ENCODE data around the gene LXN.

The LXN gene

GRCh38 chr3:158672215-158673176 lies at the start of gene LXN:
TSS of gene LXN (minus strand) at chr3:158672648. CDS start at chr3:158672478, 170 bp downstream.
- Histone ChIP-seq H3K79me2 (ENCODE audit: insufficient read depth, low read length) (no peaks in the 10 kb centered on the region), H3K9me3 (ENCODE audit: low read length) (no peaks in the 10 kb centered on the region), H3K27me3 (ENCODE audit: insufficient read depth, low read length) (no peaks in the 10 kb centered on the region), H2AFZ (ENCODE audit: low read length) (no peak within 1 kb of the TSS), H3K4me1 (ENCODE audit: insufficient read depth, low read length, severe bottlenecking) (no peaks in the 10 kb centered on the region), H3K4me2 (ENCODE audit: low read length) (no peak within 1 kb of the TSS), H4K20me1 (ENCODE audit: insufficient read depth, low read length) (no peaks in the 10 kb centered on the region), H3K9me2 (ENCODE audit: low read depth, low read length) (no peaks in the 10 kb centered on the region), H3F3A (ENCODE audit: insufficient read depth, low read length) (no peaks in the 10 kb centered on the region), H3K4me3 (ENCODE audit: low read depth, low read length, poor library complexity, severe bottlenecking) (no peak within 1 kb of the TSS), H3K36me3 (ENCODE audit: insufficient read depth, low read length) (peaks cover 63% of the 10 kb centered on the region), H3K27ac (ENCODE audit: low read depth, low read length, poor library complexity, severe bottlenecking) (no peak within 1 kb of the TSS), H3K9ac (ENCODE audit: low read length) (no peak within 1 kb of the TSS)
- no peak for TF ChIP-seq CTCF (IDR thresholded peaks at IDR 0.05; ENCODE audit: low read length)
- no peak for TF ChIP-seq EZH2 (IDR thresholded peaks at IDR 0.05; ENCODE audit: borderline replicate concordance, low read length)

GRCh38 chr3:158722108-158722507 lies 49.7 kb upstream of the LXN start:
- no peaks in the 10 kb centered on the region for H3F3A ChIP-seq (ENCODE audit: insufficient read depth, low read length)

GRCh38 chr3:158718490-158719170 lies 46.2 kb upstream of the LXN start:
- TF ChIP-seq CTCF (IDR thresholded peaks at IDR 0.05; ENCODE audit: low read length) = no peak
- TF ChIP-seq EZH2 (IDR thresholded peaks at IDR 0.05; ENCODE audit: borderline replicate concordance, low read length) = no peak
- no peaks in the 10 kb centered on the region for H3F3A ChIP-seq (ENCODE audit: insufficient read depth, low read length)
- no peaks in the 10 kb centered on the region for H3K27me3 ChIP-seq (ENCODE audit: insufficient read depth, low read length)
- no peak overlapping the region for H3K9ac ChIP-seq (ENCODE audit: low read length)
- no peaks in the 10 kb centered on the region for H3K9me2 ChIP-seq (ENCODE audit: low read depth, low read length)
- H3K4me3 ChIP-seq (ENCODE audit: low read depth, low read length, poor library complexity, severe bottlenecking) = no peak overlapping the region
- H3K4me1 ChIP-seq (ENCODE audit: insufficient read depth, low read length, severe bottlenecking) = peaks cover 11% of the 10 kb centered on the region
- no peak overlapping the region for H3K4me2 ChIP-seq (ENCODE audit: low read length)
- no peak overlapping the region for H2AFZ ChIP-seq (ENCODE audit: low read length)
- no peak overlapping the region for H3K27ac ChIP-seq (ENCODE audit: low read depth, low read length, poor library complexity, severe bottlenecking)
- H3K79me2 ChIP-seq (ENCODE audit: insufficient read depth, low read length) = no peaks in the 10 kb centered on the region
- H3K36me3 ChIP-seq (ENCODE audit: insufficient read depth, low read length) = peaks cover 4% of the 10 kb centered on the region; the same call in 1 of the 2 replicates
- H4K20me1 ChIP-seq (ENCODE audit: insufficient read depth, low read length) = no peaks in the 10 kb centered on the region
- no peaks in the 10 kb centered on the region for H3K9me3 ChIP-seq (ENCODE audit: low read length)

More at GRCh38 chr3:158722108-158722507, 49.7 kb upstream of the LXN start:
- H3K9ac ChIP-seq (ENCODE audit: low read length) = no peak overlapping the region
- H3K4me1 ChIP-seq (ENCODE audit: insufficient read depth, low read length, severe bottlenecking) = peaks cover 11% of the 10 kb centered on the region
- H4K20me1 ChIP-seq (ENCODE audit: insufficient read depth, low read length) = no peaks in the 10 kb centered on the region
- no peaks in the 10 kb centered on the region for H3K27me3 ChIP-seq (ENCODE audit: insufficient read depth, low read length)
- H3K4me2 ChIP-seq (ENCODE audit: low read length) = no peak overlapping the region
- no peaks in the 10 kb centered on the region for H3K79me2 ChIP-seq (ENCODE audit: insufficient read depth, low read length)
- no peak overlapping the region for H3K27ac ChIP-seq (ENCODE audit: low read depth, low read length, poor library complexity, severe bottlenecking)
- peaks cover 4% of the 10 kb centered on the region; the same call in 1 of the 2 replicates for H3K36me3 ChIP-seq (ENCODE audit: insufficient read depth, low read length)
- no peaks in the 10 kb centered on the region for H3K9me2 ChIP-seq (ENCODE audit: low read depth, low read length)
- TF ChIP-seq EZH2 (IDR thresholded peaks at IDR 0.05; ENCODE audit: borderline replicate concordance, low read length) = no peak
- no peak for TF ChIP-seq CTCF (IDR thresholded peaks at IDR 0.05; ENCODE audit: low read length)
- no peaks in the 10 kb centered on the region for H3K9me3 ChIP-seq (ENCODE audit: low read length)
- H3K4me3 ChIP-seq (ENCODE audit: low read depth, low read length, poor library complexity, severe bottlenecking) = no peak overlapping the region
- no peak overlapping the region for H2AFZ ChIP-seq (ENCODE audit: low read length)
